ENCODE results near the gene TMEM254.
"Not testable (repeated sequence)": the region's sequence is repeated elsewhere in the genome, so short reads cannot be mapped to it uniquely, and the experiment has no call there.

The TMEM254 gene

GRCh38 chr10:80066809-80067208, 11.7 kb upstream of the TMEM254 start:
- TF ChIP-seq CTCF (IDR thresholded peaks at IDR 0.05; ENCODE audit: control insufficient read depth, insufficient read depth, low read depth, low read length, missing control alignments): no peak

DNA sequence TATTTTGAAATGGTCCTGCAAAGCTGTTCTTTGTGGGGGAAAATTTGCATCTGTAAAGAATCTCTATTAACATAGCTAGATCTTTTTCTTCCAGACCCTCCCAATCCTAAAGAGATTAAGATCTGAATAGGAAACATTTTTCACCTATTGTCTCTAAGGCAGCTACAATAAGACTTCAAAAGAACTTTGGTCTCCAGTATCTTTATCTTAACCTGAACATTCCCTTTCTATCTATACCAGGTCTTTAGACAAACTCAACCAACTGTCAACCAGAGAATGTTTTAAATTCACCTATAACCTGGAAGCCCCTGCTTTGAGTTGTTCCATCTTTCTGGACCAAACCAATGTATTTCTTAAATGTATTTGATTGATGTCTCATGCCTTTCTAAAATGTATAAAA, 10.6 kb upstream of the TMEM254 start:
- not testable (repeated sequence) for DNase-seq (ENCODE audit: low read depth)

More at GRCh38 chr10:80066809-80067208, 11.7 kb upstream of the TMEM254 start:
- no peak for DNase-seq (ENCODE audit: low read depth)
- H3K4me3 ChIP-seq (ENCODE audit: control insufficient read depth, low read depth, low read length): no peak overlapping the region

DNA sequence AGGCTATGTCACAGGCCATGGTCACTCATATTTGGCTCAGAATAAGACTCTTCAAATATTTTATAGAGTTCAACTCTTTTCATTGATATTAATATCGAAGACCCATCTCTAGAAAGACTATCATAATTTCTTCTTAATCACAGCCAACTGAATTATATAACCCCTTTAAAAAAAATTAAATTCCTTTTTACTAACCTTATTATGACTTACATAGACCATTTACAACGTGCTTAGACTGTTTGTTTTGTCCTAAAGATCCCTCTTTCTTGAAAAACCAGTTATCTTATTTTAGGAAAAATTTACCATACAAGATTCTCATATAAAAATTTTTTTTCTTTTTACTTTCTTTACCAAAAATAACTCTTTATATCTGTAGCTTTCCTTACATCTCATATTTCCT, 10.2 kb upstream of the TMEM254 start:
- H3K4me3 ChIP-seq (ENCODE audit: control insufficient read depth, low read depth, low read length): no peak overlapping the region
- TF ChIP-seq CTCF (IDR thresholded peaks at IDR 0.05; ENCODE audit: control insufficient read depth, insufficient read depth, low read depth, low read length, missing control alignments): no peak
- no peak for DNase-seq (ENCODE audit: low read depth)

More for the DNA sequence above, 10.6 kb upstream of the TMEM254 start:
- H3K4me3 ChIP-seq (ENCODE audit: control insufficient read depth, low read depth, low read length): not testable (repeated sequence)

- no peak overlapping the region for H3K4me3 ChIP-seq (ENCODE audit: control insufficient read depth, low read depth, low read length)
- no peak for TF ChIP-seq CTCF (IDR thresholded peaks at IDR 0.05; ENCODE audit: control insufficient read depth, insufficient read depth, low read depth, low read length, missing control alignments)
- no peak for DNase-seq (ENCODE audit: low read depth)
Observed at GRCh38 chr10:80070057-80070456, 8.4 kb upstream of the TMEM254 start.

DNA sequence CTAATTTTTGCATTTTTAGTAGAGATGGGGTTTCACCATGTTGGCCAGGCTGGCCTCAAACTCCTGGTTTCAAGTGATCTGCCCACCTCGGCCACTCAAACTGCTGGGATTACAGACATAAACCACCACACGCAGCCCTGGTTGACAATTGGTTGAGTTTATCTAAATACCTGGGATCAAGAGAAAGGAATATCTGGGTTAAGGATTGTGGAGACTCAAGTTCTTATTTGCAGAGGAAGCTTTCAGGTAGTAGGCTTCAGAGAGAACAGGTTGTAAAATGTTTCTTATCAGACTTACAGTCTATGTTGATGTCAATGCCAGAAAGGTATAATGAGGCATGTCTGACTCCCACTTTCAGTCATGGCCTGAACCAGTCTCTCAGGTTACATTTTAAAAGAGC, 5.9 kb upstream of the TMEM254 start:
- TF ChIP-seq CTCF (IDR thresholded peaks at IDR 0.05; ENCODE audit: control insufficient read depth, insufficient read depth, low read depth, low read length, missing control alignments): no peak
- H3K4me3 ChIP-seq (ENCODE audit: control insufficient read depth, low read depth, low read length): no peak overlapping the region
- DNase-seq (ENCODE audit: low read depth): no peak

GRCh38 chr10:80075781-80076180, 2.7 kb upstream of the TMEM254 start:
- DNase-seq (ENCODE audit: low read depth): peak; percentile 4
- no peak for TF ChIP-seq CTCF (IDR thresholded peaks at IDR 0.05; ENCODE audit: control insufficient read depth, insufficient read depth, low read depth, low read length, missing control alignments)
- H3K4me3 ChIP-seq (ENCODE audit: control insufficient read depth, low read depth, low read length): no peak overlapping the region

GRCh38 chr10:80077869-80078447, 507 bp upstream of the TMEM254 start:
- peak overlapping the region; percentile 79 for H3K4me3 ChIP-seq (ENCODE audit: control insufficient read depth, low read depth, low read length)
- TF ChIP-seq CTCF (IDR thresholded peaks at IDR 0.05; ENCODE audit: control insufficient read depth, insufficient read depth, low read depth, low read length, missing control alignments): no peak
- no peak for DNase-seq (ENCODE audit: low read depth)

All from AG09309 (cell line).